Astrocyte (in vitro differentiated cells and primary cell): ENCODE results near the gene MRPL27. TPM values are rescaled to one million over a fixed set of nuclear protein-coding genes. Genes with fewer than 3 reads are reported as not detected.

Source experiments
- DNase-seq: peaks from one replicate; pipeline ENCODE4 v3.0.0-alpha.2; 2010; ENCODE audit warnings: low read depth
- FAIRE-seq: peaks from 2 replicates; lab custom pipeline; 2011; peaks lifted over from hg19 to GRCh38; lab: Jason Lieb, UNC
- H2AFZ ChIP-seq: 2 replicates; pipeline ENCODE4 v1.6.0; 2012; ENCODE audit warnings: low read depth, low read length, inconsistent platforms
- H3K27ac ChIP-seq: 2 replicates; pipeline ENCODE4 v1.5.1; 2011; ENCODE audit warnings: low read depth, low read length, inconsistent platforms
- H3K27me3 ChIP-seq: 2 replicates; pipeline ENCODE4 v1.6.0; 2011; ENCODE audit warnings: low read length, inconsistent platforms; ENCODE audit not compliant: insufficient read depth
- H3K36me3 ChIP-seq: 2 replicates; pipeline ENCODE4 v1.5.1; 2011; ENCODE audit warnings: low read length, inconsistent platforms; ENCODE audit not compliant: insufficient read depth
- H3K4me1 ChIP-seq: 2 replicates; pipeline ENCODE4 v1.5.1; 2011; ENCODE audit warnings: low read length, inconsistent platforms; ENCODE audit not compliant: insufficient read depth
- H3K4me2 ChIP-seq: 2 replicates; pipeline ENCODE4 v1.6.0; 2012; ENCODE audit warnings: low read length, inconsistent platforms
- H3K4me3 ChIP-seq: 2 replicates; pipeline ENCODE4 v1.5.1; 2011; ENCODE audit warnings: low read depth, mild to moderate bottlenecking, low read length, inconsistent platforms; ENCODE audit not compliant: insufficient read depth
- H3K79me2 ChIP-seq: 2 replicates; pipeline ENCODE4 v1.6.0; 2012; ENCODE audit warnings: mild to moderate bottlenecking, low read length, inconsistent platforms; ENCODE audit not compliant: insufficient read depth
- H3K9ac ChIP-seq: 2 replicates; pipeline ENCODE4 v1.6.0; 2012; ENCODE audit warnings: mild to moderate bottlenecking, low read length, inconsistent platforms
- H3K9me3 ChIP-seq: 2 replicates; pipeline ENCODE4 v1.5.1; 2012; ENCODE audit warnings: low read depth, mild to moderate bottlenecking, low read length, inconsistent platforms; ENCODE audit not compliant: insufficient read depth
- H4K20me1 ChIP-seq: 2 replicates; pipeline ENCODE4 v1.6.0; 2012; ENCODE audit warnings: low read length, inconsistent platforms; ENCODE audit not compliant: insufficient read depth
- H3K27ac Mint-ChIP-seq: one replicate; pipeline ENCODE4 v1.8.0; 2021; ENCODE audit warnings: mild to moderate bottlenecking, mixed read lengths; ENCODE audit not compliant: unreplicated experiment
- H3K27me3 Mint-ChIP-seq: one replicate; pipeline ENCODE4 v1.8.0; 2021; ENCODE audit warnings: low read depth, mixed read lengths; ENCODE audit not compliant: unreplicated experiment
- H3K36me3 Mint-ChIP-seq: one replicate; pipeline ENCODE4 v1.8.0; 2021; ENCODE audit warnings: low read depth, mixed read lengths; ENCODE audit not compliant: unreplicated experiment
- H3K4me1 Mint-ChIP-seq: one replicate; pipeline ENCODE4 v1.8.0; 2021; ENCODE audit warnings: low read depth, mixed read lengths; ENCODE audit not compliant: unreplicated experiment
- H3K4me3 Mint-ChIP-seq: one replicate; pipeline ENCODE4 v1.8.0; 2021; ENCODE audit warnings: mild to moderate bottlenecking, moderate library complexity, mixed read lengths; ENCODE audit not compliant: unreplicated experiment
- H3K9me3 Mint-ChIP-seq: one replicate; pipeline ENCODE4 v1.8.0; 2021; ENCODE audit warnings: mild to moderate bottlenecking, mixed read lengths; ENCODE audit not compliant: unreplicated experiment
- EZH2 ChIP-seq: IDR thresholded peaks from 2 replicates; pipeline ENCODE4 v1.6.1; 2012; ENCODE audit warnings: mild to moderate bottlenecking, low read length, inconsistent platforms; ENCODE audit not compliant: insufficient read depth
- total RNA-seq: library from RNA; stranded (reverse); gene quantifications from 2 replicates; pipeline ENCODE4 v1.2.1, GENCODE V29; 2021
- TF ChIP-seq, protein P1 (sequence below): IDR thresholded peaks from 2 replicates; pipeline ENCODE4 v1.5.1; 2011; ENCODE audit warnings: low read depth, mild to moderate bottlenecking, inconsistent platforms, low read length, moderate library complexity; ENCODE audit not compliant: insufficient read depth

The MRPL27 gene
- total RNA-seq, 1 donor from 2014 or later = 57.3 TPM

DNA sequence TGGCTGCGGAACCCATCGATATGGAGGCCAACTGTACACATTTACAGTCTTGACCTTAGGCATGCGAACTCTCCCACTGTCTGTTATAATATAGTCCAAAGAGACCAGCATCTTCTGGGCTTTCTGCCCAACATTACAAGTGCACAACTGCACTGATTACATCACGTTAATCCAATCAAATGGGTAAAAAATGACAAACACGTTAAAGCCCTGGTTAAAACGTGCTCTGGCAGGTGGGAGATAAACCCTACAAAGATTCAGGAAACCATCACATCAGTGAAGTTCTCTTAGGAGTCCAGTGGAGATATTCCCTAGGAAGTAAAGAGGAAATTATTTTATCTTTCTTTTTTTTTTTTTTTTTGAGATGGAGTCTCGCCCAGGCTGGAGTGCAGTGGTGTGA, 50.7 kb downstream of the MRPL27 start:
- no peak overlapping the region for H3K4me3 Mint-ChIP-seq
- no peak overlapping the region for H3K27ac Mint-ChIP-seq
- no peak for DNase-seq
- H4K20me1 ChIP-seq = no peaks in the 10 kb centered on the region
- no peaks in the 10 kb centered on the region for H3K79me2 ChIP-seq
- no peaks in the 10 kb centered on the region for H3K9me3 Mint-ChIP-seq
- H3K27me3 Mint-ChIP-seq = peaks cover 16% of the 10 kb centered on the region
- no peak for FAIRE-seq
- H3K4me3 ChIP-seq = no peak overlapping the region
- no peaks in the 10 kb centered on the region for H3K4me1 Mint-ChIP-seq
- no peaks in the 10 kb centered on the region for H3K4me1 ChIP-seq
- no peak overlapping the region for H3K27ac ChIP-seq
- no peak overlapping the region for H3K9ac ChIP-seq
- TF ChIP-seq EZH2 = no peak
- TF ChIP-seq, protein P1, sequence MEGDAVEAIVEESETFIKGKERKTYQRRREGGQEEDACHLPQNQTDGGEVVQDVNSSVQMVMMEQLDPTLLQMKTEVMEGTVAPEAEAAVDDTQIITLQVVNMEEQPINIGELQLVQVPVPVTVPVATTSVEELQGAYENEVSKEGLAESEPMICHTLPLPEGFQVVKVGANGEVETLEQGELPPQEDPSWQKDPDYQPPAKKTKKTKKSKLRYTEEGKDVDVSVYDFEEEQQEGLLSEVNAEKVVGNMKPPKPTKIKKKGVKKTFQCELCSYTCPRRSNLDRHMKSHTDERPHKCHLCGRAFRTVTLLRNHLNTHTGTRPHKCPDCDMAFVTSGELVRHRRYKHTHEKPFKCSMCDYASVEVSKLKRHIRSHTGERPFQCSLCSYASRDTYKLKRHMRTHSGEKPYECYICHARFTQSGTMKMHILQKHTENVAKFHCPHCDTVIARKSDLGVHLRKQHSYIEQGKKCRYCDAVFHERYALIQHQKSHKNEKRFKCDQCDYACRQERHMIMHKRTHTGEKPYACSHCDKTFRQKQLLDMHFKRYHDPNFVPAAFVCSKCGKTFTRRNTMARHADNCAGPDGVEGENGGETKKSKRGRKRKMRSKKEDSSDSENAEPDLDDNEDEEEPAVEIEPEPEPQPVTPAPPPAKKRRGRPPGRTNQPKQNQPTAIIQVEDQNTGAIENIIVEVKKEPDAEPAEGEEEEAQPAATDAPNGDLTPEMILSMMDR = no peak
- no peak overlapping the region for H2AFZ ChIP-seq
- H3K27me3 ChIP-seq = peaks cover 7% of the 10 kb centered on the region
- H3K4me2 ChIP-seq = no peak overlapping the region
- no peaks in the 10 kb centered on the region for H3K9me3 ChIP-seq
- no peaks in the 10 kb centered on the region for H3K36me3 Mint-ChIP-seq
- H3K36me3 ChIP-seq = no peaks in the 10 kb centered on the region

GRCh38 chr17:50319306-50320004, 53.5 kb downstream of the MRPL27 start:
- no peaks in the 10 kb centered on the region for H3K9me3 ChIP-seq
- H3K27ac Mint-ChIP-seq = no peak overlapping the region
- H3K9ac ChIP-seq = no peak overlapping the region
- no peaks in the 10 kb centered on the region for H3K4me1 Mint-ChIP-seq
- H3K27ac ChIP-seq = no peak overlapping the region
- FAIRE-seq = no peak
- DNase-seq = no peak
- H3K9me3 Mint-ChIP-seq = no peaks in the 10 kb centered on the region
- no peak overlapping the region for H3K4me2 ChIP-seq
- H3K27me3 Mint-ChIP-seq = peaks cover 5% of the 10 kb centered on the region
- no peak for TF ChIP-seq EZH2
- TF ChIP-seq, protein P1 = no peak
- no peak overlapping the region for H3K4me3 ChIP-seq
- no peaks in the 10 kb centered on the region for H3K36me3 Mint-ChIP-seq
- H4K20me1 ChIP-seq = no peaks in the 10 kb centered on the region
- H3K79me2 ChIP-seq = no peaks in the 10 kb centered on the region
- H3K36me3 ChIP-seq = no peaks in the 10 kb centered on the region
- peak overlapping the region; percentile 14 for H3K4me3 Mint-ChIP-seq
- peaks cover 15% of the 10 kb centered on the region for H3K27me3 ChIP-seq
- no peak overlapping the region for H2AFZ ChIP-seq
- no peaks in the 10 kb centered on the region for H3K4me1 ChIP-seq

DNA sequence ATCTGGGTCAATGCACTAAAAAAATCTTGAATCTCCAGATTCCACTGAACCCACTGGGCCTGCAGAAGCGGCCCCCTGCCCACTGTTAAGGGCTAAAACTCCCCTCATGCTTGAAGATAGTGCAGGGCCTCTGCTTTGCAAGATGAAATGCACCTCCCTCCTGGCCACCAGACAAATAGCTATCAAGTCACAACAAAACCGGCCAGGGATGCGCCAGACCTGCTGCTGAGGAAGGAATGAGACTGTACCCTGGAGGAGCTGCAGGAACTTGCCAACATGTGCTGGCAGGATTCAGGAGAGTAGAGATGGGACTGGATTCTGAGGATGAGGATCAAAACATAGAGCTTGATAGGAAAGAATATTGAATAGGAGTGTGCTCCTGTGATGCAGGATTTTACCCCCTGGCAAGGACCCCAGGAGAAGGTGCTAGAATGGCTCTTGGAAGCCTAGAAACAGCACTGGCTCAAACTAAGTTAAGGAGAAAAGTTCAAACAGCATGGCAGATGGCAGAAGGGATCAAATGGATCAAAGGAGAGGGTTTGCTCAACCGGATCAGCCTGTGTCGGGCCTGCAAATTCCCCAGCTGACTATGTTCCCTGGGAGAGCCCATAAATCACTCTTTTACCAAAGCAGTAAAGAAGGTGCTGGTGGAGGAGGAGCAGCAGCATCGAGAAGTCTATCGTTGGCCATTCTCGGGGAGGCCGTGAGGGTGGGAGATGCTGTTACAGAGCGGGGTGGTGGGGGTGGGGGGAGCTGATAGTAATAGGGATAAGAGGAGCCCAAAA, 54.3 kb downstream of the MRPL27 start:
- Histone ChIP-seq H2AFZ (no peak overlapping the region), H3K36me3 (no peaks in the 10 kb centered on the region), H3K79me2 (no peaks in the 10 kb centered on the region), H4K20me1 (no peaks in the 10 kb centered on the region), H3K9me3 (no peaks in the 10 kb centered on the region), H3K27ac (no peak overlapping the region), H3K9ac (no peak overlapping the region), H3K27me3 (peaks cover 20% of the 10 kb centered on the region), H3K4me2 (no peak overlapping the region), H3K4me1 (no peaks in the 10 kb centered on the region), H3K4me3 (no peak overlapping the region)
- Mint-ChIP-seq H3K4me1 (no peaks in the 10 kb centered on the region), H3K27ac (no peak overlapping the region), H3K27me3 (peaks cover 5% of the 10 kb centered on the region), H3K36me3 (no peaks in the 10 kb centered on the region), H3K9me3 (peaks cover 3% of the 10 kb centered on the region), H3K4me3 (no peak overlapping the region)
- TF ChIP-seq, protein P1 = no peak
- TF ChIP-seq EZH2 = no peak
- DNase-seq (no peak), FAIRE-seq (no peak)
